GM23248 (cell line): ENCODE results near the gene ARHGEF28. TPM values are rescaled to one million over a fixed set of nuclear protein-coding genes. Genes with fewer than 3 reads are reported as not detected.

Source experiments
- DNase-seq: peaks from one replicate; pipeline ENCODE4 v3.0.0-alpha.2; 2015
- H2AFZ ChIP-seq: fragments of 200-600 bp; sonication (generic); 2 replicates; pipeline ENCODE4 v1.6.1; 2016; ENCODE audit warnings: antibody characterized with exemption
- H3F3A ChIP-seq: fragments of 200-600 bp; sonication (generic); 2 replicates; pipeline ENCODE4 v1.6.1; 2016; ENCODE audit warnings: mild to moderate bottlenecking, antibody characterized with exemption, mixed run types; ENCODE audit not compliant: insufficient read depth
- H3K27ac ChIP-seq: fragments of 200-600 bp; sonication (generic); 2 replicates; pipeline ENCODE4 v1.5.1; 2016; ENCODE audit warnings: mild to moderate bottlenecking
- H3K27me3 ChIP-seq: fragments of 200-600 bp; sonication (generic); replicated peaks from 2 replicates; pipeline ENCODE4 v1.6.1; 2016; ENCODE audit warnings: mild to moderate bottlenecking; ENCODE audit not compliant: insufficient read depth
- H3K36me3 ChIP-seq: fragments of 200-600 bp; sonication (generic); 2 replicates; pipeline ENCODE4 v1.6.1; 2016; ENCODE audit warnings: low read depth, mild to moderate bottlenecking
- H3K4me1 ChIP-seq: fragments of 200-600 bp; sonication (generic); 2 replicates; pipeline ENCODE4 v1.6.1; 2016; ENCODE audit warnings: mild to moderate bottlenecking; ENCODE audit not compliant: insufficient read depth
- H3K4me2 ChIP-seq: fragments of 200-600 bp; sonication (generic); one replicate; pipeline ENCODE4 v1.6.1; 2016; ENCODE audit warnings: mild to moderate bottlenecking; ENCODE audit not compliant: unreplicated experiment
- H3K4me3 ChIP-seq: fragments of 200-600 bp; sonication (generic); 2 replicates; pipeline ENCODE4 v1.5.1; 2016; ENCODE audit warnings: mild to moderate bottlenecking
- H3K79me2 ChIP-seq: fragments of 200-600 bp; sonication (generic); 2 replicates; pipeline ENCODE4 v1.6.1; 2016; ENCODE audit warnings: mild to moderate bottlenecking; ENCODE audit not compliant: insufficient read depth
- H3K9ac ChIP-seq: fragments of 200-600 bp; sonication (generic); 2 replicates; pipeline ENCODE4 v1.6.1; 2016; ENCODE audit warnings: mild to moderate bottlenecking
- H3K9me2 ChIP-seq: fragments of 200-600 bp; sonication (generic); 2 replicates; pipeline ENCODE4 v1.6.1; 2016; ENCODE audit warnings: mixed run types, mild to moderate bottlenecking, moderate library complexity; ENCODE audit not compliant: insufficient read depth
- H3K9me3 ChIP-seq: fragments of 200-600 bp; sonication (generic); one replicate; pipeline ENCODE4 v1.6.1; 2017; ENCODE audit warnings: low read depth
- H4K20me1 ChIP-seq: fragments of 200-600 bp; sonication (generic); 2 replicates; pipeline ENCODE4 v1.6.0; 2016; ENCODE audit not compliant: insufficient read depth
- EZH2 ChIP-seq: fragments of 200-600 bp; sonication (generic); IDR thresholded peaks from 2 replicates; pipeline ENCODE4 v1.6.1; 2018; ENCODE audit warnings: antibody characterized with exemption, mild to moderate bottlenecking; ENCODE audit not compliant: insufficient read depth, poor library complexity, severe bottlenecking
- EZH2phosphoT487 ChIP-seq: fragments of 200-600 bp; sonication (generic); IDR thresholded peaks from 2 replicates; pipeline ENCODE4 v1.6.1; 2018; ENCODE audit warnings: antibody characterized with exemption, moderate library complexity, mild to moderate bottlenecking, low read depth; ENCODE audit not compliant: insufficient read depth
- WGBS, 2 experiments: methylation state at CpG; one replicate each; pipeline ENCODE4 v1.1.6; 2015 to 2017; ENCODE audit warnings: low lambda C conversion rate in 2 of 2, low coverage in 1 of 2; ENCODE audit errors: missing lambda C conversion rate in 2 of 2; 5-methylcytosine and 5-hydroxymethylcytosine counted together
- in situ Hi-C: fragments of 300-500 bp; cut with MboI; formaldehyde crosslinking; loops from 2 replicates; pipeline ENCODE4 v1.15.0; 2020
- polyA plus RNA-seq: library from polyadenylated mRNA; unstranded; fragments of >200 nt; fragmentation: Nextera tagmentation; extraction: Ambion mirVana; gene quantifications from 2 replicates; pipeline ENCODE4 v1.2.1, GENCODE V29; 2016
- total RNA-seq: library from RNA; depleted of rRNA; stranded (reverse); fragments of >200 nt; shearing (Covaris generic); gene quantifications from 2 replicates; pipeline ENCODE4 v1.2.3, GENCODE V29; 2014

Gene ARHGEF28
- total and polyA plus RNA-seq, 2 experiments from 2014 or later, result 5.0 to 9.6 TPM

- Histone ChIP-seq H3F3A (no peaks in the 10 kb centered on the region), H2AFZ (no peak overlapping the region), H4K20me1 (no peaks in the 10 kb centered on the region), H3K4me2 (no peak overlapping the region), H3K79me2 (peaks cover 42% of the 10 kb centered on the region), H3K27me3 (no peaks in the 10 kb centered on the region), H3K4me1 (no peaks in the 10 kb centered on the region), H3K9me2 (no peaks in the 10 kb centered on the region), H3K9ac (no peak overlapping the region), H3K36me3 (no peaks in the 10 kb centered on the region), H3K9me3 (no peaks in the 10 kb centered on the region), H3K27ac (no peak overlapping the region), H3K4me3 (no peak overlapping the region)
- in situ Hi-C loops, result no loop called here
- no peak for TF ChIP-seq EZH2
- WGBS, 2 experiments, result 96 to 98% methylated on average over 2 of the region's 2 CpGs
- no peak for DNase-seq
Measured at GRCh38 chr5:73663860-73664240, 37.9 kb downstream of the ARHGEF28 start.

GRCh38 chr5:73664796-73665195, 38.8 kb downstream of the ARHGEF28 start:
- Histone ChIP-seq H3K4me2 (no peak overlapping the region), H2AFZ (no peak overlapping the region), H3K9me2 (no peaks in the 10 kb centered on the region), H3K36me3 (no peaks in the 10 kb centered on the region), H3K27me3 (no peaks in the 10 kb centered on the region), H3F3A (no peaks in the 10 kb centered on the region), H3K27ac (no peak overlapping the region), H3K79me2 (peaks cover 34% of the 10 kb centered on the region), H3K9me3 (no peaks in the 10 kb centered on the region), H3K9ac (no peak overlapping the region), H3K4me3 (no peak overlapping the region), H4K20me1 (no peaks in the 10 kb centered on the region), H3K4me1 (no peaks in the 10 kb centered on the region)
- in situ Hi-C loops, result no loop called here
- no peak for DNase-seq
- TF ChIP-seq EZH2phosphoT487 (no peak), EZH2 (no peak)

- Histone ChIP-seq H3K36me3 (no peaks in the 10 kb centered on the region), H3K9ac (no peak overlapping the region), H3K9me3 (no peaks in the 10 kb centered on the region), H3K27me3 (no peaks in the 10 kb centered on the region), H3K9me2 (no peaks in the 10 kb centered on the region), H3K27ac (no peak overlapping the region), H4K20me1 (no peaks in the 10 kb centered on the region), H3K4me1 (no peaks in the 10 kb centered on the region), H3F3A (no peaks in the 10 kb centered on the region), H3K4me3 (no peak overlapping the region), H2AFZ (no peak overlapping the region), H3K79me2 (peaks cover 39% of the 10 kb centered on the region), H3K4me2 (no peak overlapping the region)
- WGBS, 2 experiments, result 73 to 86% methylated on average over 4 of the region's 4 CpGs
- TF ChIP-seq EZH2 (no peak), EZH2phosphoT487 (no peak)
- in situ Hi-C loops, result no loop called here
- no peak for DNase-seq
Measured at GRCh38 chr5:73666891-73667290, 40.9 kb downstream of the ARHGEF28 start.

DNA sequence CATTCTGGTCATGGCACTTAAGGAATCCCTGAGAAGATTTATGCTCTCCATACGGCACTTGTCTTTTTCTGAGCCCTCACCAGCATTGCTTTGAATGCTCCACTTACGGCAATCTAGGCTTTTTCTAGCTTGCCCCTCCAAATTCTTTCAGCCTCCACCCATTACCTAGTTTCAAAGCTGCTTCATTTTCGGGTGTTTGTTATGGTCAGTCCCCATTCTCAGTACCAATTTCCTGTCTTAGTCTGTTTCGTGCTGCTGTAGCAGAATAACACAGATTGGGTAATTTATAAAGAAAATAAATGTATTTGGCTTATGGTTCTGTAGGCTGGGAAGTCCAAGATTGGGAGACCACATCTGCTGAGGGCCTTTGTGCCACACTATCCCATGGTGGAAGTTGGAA, 42.0 kb downstream of the ARHGEF28 start:
- no peaks in the 10 kb centered on the region for H3K27me3 ChIP-seq
- no peaks in the 10 kb centered on the region for H4K20me1 ChIP-seq
- H3K9me3 ChIP-seq, result no peaks in the 10 kb centered on the region
- 73 to 78% methylated on average over 4 of the region's 4 CpGs for WGBS, 2 experiments
- peaks cover 9% of the 10 kb centered on the region for H3F3A ChIP-seq
- H3K27ac ChIP-seq, result no peak overlapping the region
- no peak overlapping the region for H3K4me2 ChIP-seq
- H3K4me1 ChIP-seq, result peaks cover 6% of the 10 kb centered on the region
- H3K9me2 ChIP-seq, result no peaks in the 10 kb centered on the region
- no peak for DNase-seq
- H3K36me3 ChIP-seq, result no peaks in the 10 kb centered on the region
- peaks cover 49% of the 10 kb centered on the region for H3K79me2 ChIP-seq
- H3K4me3 ChIP-seq, result no peak overlapping the region
- in situ Hi-C loops, result no loop called here
- H3K9ac ChIP-seq, result no peak overlapping the region
- H2AFZ ChIP-seq, result no peak overlapping the region
- TF ChIP-seq EZH2 (no peak), EZH2phosphoT487 (no peak)

DNA sequence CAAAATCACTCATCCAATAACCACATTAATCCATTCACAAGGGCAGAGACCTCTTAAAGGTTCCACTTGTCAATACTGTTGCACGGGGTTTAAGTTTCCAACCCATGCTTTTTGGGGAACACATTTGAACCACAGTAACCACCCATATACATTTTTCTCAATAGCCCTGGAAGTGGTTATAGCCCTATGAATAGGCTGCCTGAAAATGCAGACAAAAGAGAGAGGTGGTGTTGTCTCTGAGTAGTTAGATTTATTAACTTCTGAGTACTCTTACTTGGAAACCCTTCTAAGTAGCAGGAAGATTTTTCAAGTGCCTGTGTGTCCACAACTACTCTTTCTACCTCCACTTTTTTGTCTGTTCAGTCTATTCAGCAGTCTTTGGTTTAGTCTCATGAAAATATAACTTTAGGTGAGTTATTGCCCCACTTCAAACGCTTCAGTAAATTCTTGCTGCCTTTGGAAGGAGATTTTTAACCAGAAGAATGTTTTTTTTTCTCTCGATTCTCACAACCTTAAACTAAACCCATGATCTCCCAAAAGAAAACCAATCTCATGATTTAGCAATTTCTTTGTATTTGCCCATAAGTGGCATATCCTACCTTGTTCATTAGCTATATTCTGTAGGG, 42.6 kb downstream of the ARHGEF28 start:
- no peak overlapping the region for H3K27ac ChIP-seq
- no peaks in the 10 kb centered on the region for H3K9me3 ChIP-seq
- H3K4me3 ChIP-seq, result no peak overlapping the region
- no peak overlapping the region for H3K9ac ChIP-seq
- no peaks in the 10 kb centered on the region for H3K27me3 ChIP-seq
- no peaks in the 10 kb centered on the region for H4K20me1 ChIP-seq
- TF ChIP-seq EZH2 (no peak), EZH2phosphoT487 (no peak)
- H3K36me3 ChIP-seq, result no peaks in the 10 kb centered on the region
- H3K9me2 ChIP-seq, result no peaks in the 10 kb centered on the region
- H3K4me2 ChIP-seq, result no peak overlapping the region
- WGBS, 2 experiments, result 81 to 86% methylated on average over 3 of the region's 3 CpGs
- in situ Hi-C loops, result no loop called here
- no peak for DNase-seq
- H3K4me1 ChIP-seq, result peaks cover 10% of the 10 kb centered on the region
- H2AFZ ChIP-seq, result no peak overlapping the region
- peaks cover 49% of the 10 kb centered on the region for H3K79me2 ChIP-seq
- H3F3A ChIP-seq, result peaks cover 15% of the 10 kb centered on the region
